Thyroid gland (tissue), 4 donors: ENCODE results near the gene BMS1.

Source experiments
- POLR2A ChIP-seq, 2 donors: fragments of 450-650 bp; IDR thresholded peaks; one replicate each; pipeline ENCODE4 v1.6.1; 2017; ENCODE audit warnings: antibody characterized with exemption in 2 of 2, mild to moderate bottlenecking in 2 of 2, moderate library complexity in 1 of 2
- TF ChIP-seq, protein P1 (sequence below), 6 experiments: fragments of 200-600 bp in 3 of 6; fragments of 450-650 bp in 3 of 6; sonication (generic) in 3 of 6; IDR thresholded peaks; one replicate each; pipeline ENCODE4 v1.5.1; 2016 to 2019; ENCODE audit warnings: antibody characterized with exemption in 6 of 6, mild to moderate bottlenecking in 2 of 6, inconsistent platforms in 1 of 6, moderate library complexity in 1 of 6

GRCh38 chr10:42876945-42877344, 94.3 kb downstream of the BMS1 start:
- TF ChIP-seq, protein P1, sequence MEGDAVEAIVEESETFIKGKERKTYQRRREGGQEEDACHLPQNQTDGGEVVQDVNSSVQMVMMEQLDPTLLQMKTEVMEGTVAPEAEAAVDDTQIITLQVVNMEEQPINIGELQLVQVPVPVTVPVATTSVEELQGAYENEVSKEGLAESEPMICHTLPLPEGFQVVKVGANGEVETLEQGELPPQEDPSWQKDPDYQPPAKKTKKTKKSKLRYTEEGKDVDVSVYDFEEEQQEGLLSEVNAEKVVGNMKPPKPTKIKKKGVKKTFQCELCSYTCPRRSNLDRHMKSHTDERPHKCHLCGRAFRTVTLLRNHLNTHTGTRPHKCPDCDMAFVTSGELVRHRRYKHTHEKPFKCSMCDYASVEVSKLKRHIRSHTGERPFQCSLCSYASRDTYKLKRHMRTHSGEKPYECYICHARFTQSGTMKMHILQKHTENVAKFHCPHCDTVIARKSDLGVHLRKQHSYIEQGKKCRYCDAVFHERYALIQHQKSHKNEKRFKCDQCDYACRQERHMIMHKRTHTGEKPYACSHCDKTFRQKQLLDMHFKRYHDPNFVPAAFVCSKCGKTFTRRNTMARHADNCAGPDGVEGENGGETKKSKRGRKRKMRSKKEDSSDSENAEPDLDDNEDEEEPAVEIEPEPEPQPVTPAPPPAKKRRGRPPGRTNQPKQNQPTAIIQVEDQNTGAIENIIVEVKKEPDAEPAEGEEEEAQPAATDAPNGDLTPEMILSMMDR (IDR thresholded peaks at IDR 0.05), result no peak
- no peak for TF ChIP-seq POLR2A (IDR thresholded peaks at IDR 0.05)
